ENCODE data around the gene HNF1A.

- TF ChIP-seq POLR2AphosphoS5 (IDR thresholded peaks at IDR 0.05; ENCODE audit: low read depth, low read length) (no peak), FOSL1 (IDR thresholded peaks at IDR 0.05; ENCODE audit: low read depth) (no peak), EZH2 (IDR thresholded peaks at IDR 0.05) (no peak), CTCF (IDR thresholded peaks at IDR 0.05 in 2 of 3, conservative IDR thresholded peaks at IDR 0.05 in 1 of 3; ENCODE audit: borderline replicate concordance in 1 of 3, insufficient read depth in 1 of 3, low read depth in 2 of 3, low read length in 2 of 3) (no peak), REST (IDR thresholded peaks at IDR 0.05; ENCODE audit: low read depth) (no peak), RAD21 (IDR thresholded peaks at IDR 0.05; ENCODE audit: low read depth) (no peak), POLR2A (IDR thresholded peaks at IDR 0.05; ENCODE audit: borderline replicate concordance, extremely low read depth, insufficient read depth, insufficient read length) (no peak), ZNF274 (IDR thresholded peaks at IDR 0.05; ENCODE audit: low read depth, low read length) (no peak), SIN3A (IDR thresholded peaks at IDR 0.05; ENCODE audit: low read depth) (no peak), CEBPB (IDR thresholded peaks at IDR 0.05; ENCODE audit: low read depth) (no peak)
These were observed 56.4 kb downstream of the HNF1A start for GRCh38 chr12:121034616-121035305.
